Thymus (tissue), 11 donors: Measurements from ENCODE around the gene ZNF217. TPM values are rescaled to one million over a fixed set of nuclear protein-coding genes. Genes with fewer than 3 reads are reported as not detected.
"Not testable (repeated sequence)": the region's sequence is repeated elsewhere in the genome, so short reads cannot be mapped to it uniquely, and the experiment has no call there.

ENCODE experiments used
- DNase-seq, 9 donors: peaks; one replicate each; pipeline ENCODE4 v3.0.0-alpha.2; 2013; ENCODE audit warnings: low spot score in 9 of 9, low read depth in 6 of 9, missing footprints in 1 of 9
- H3K27ac ChIP-seq, 2 donors: one replicate each; pipeline ENCODE4 v1.5.1; 2013; ENCODE audit warnings: control low read depth in 1 of 2, low read depth in 1 of 2, low read length in 1 of 2, mild to moderate bottlenecking in 1 of 2, moderate library complexity in 1 of 2
- H3K27me3 ChIP-seq, 2 donors: one replicate each; pipeline ENCODE4 v1.5.1; 2013; ENCODE audit warnings: low read length in 1 of 2; ENCODE audit not compliant: control insufficient read depth in 2 of 2, insufficient read depth in 1 of 2
- H3K36me3 ChIP-seq, 2 donors: one replicate each; pipeline ENCODE4 v1.5.1; 2013; ENCODE audit warnings: low read length in 1 of 2, mild to moderate bottlenecking in 1 of 2, moderate library complexity in 1 of 2; ENCODE audit not compliant: control insufficient read depth in 2 of 2, insufficient read depth in 2 of 2
- H3K4me1 ChIP-seq, 2 donors: one replicate each; pipeline ENCODE4 v1.5.1; 2013; ENCODE audit warnings: low read length in 2 of 2; ENCODE audit not compliant: control insufficient read depth in 2 of 2, insufficient read depth in 2 of 2
- H3K4me3 ChIP-seq, 2 donors: one replicate each; pipeline ENCODE4 v1.5.1; 2013; ENCODE audit warnings: low read length in 2 of 2, control low read depth in 1 of 2, mild to moderate bottlenecking in 1 of 2
- H3K9me3 ChIP-seq, 2 donors: one replicate each; pipeline ENCODE4 v1.5.1; 2013; ENCODE audit warnings: low read length in 1 of 2, mild to moderate bottlenecking in 1 of 2; ENCODE audit not compliant: control insufficient read depth in 2 of 2, insufficient read depth in 1 of 2
- WGBS: extraction: QIAGEN DNeasy Blood & Tissue Kit; methylation state at CpG from one replicate; pipeline ENCODE4 v1.1.7; 2013; 5-methylcytosine and 5-hydroxymethylcytosine counted together
- polyA plus RNA-seq: library from polyadenylated mRNA; stranded (reverse); fragments of 200-250 nt; gene quantifications from one replicate; pipeline ENCODE4 v1.2.3, GENCODE V29; 2013
- total RNA-seq: library from RNA; stranded (reverse); fragments of 120-200 nt; gene quantifications from one replicate; pipeline ENCODE4 v1.2.4, GENCODE V29; 2013
- donor health status: healthy.

ZNF217 gene
- total and polyA plus RNA-seq, 2 donors: 22.6 to 26.5 TPM

DNA sequence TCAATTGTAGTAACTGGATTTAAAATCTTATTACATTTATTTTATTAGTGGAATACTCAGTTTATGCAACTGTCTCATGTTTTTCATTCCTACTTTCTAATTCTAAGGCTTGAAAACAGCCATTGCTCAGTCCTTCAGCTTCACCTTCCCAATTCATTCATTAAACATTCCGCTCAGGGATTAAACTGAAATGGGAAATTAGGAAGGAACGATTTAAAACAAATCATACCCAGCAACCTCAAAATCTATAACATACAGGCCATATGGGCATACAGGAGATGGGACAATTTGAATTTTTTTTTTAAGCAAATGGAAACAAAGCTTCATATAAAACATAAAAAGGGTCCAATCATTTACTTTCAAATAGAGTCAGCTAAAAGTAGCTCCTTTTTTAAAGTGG, 3.5 kb downstream of the ZNF217 start:
- H3K27me3 ChIP-seq, H3K9me3 ChIP-seq, DNase-seq, H3K36me3 ChIP-seq: not testable (repeated sequence)
- 52% methylated on average over 2 of the region's 2 CpGs for WGBS
- Histone ChIP-seq H3K27ac (peak overlapping the region; percentile 42 to 57), H3K4me1 (peaks cover 0 to 21% of the 10 kb centered on the region in 2 donors), H3K4me3 (peak overlapping the region in 1 of 2 donors; percentile 9)

DNA sequence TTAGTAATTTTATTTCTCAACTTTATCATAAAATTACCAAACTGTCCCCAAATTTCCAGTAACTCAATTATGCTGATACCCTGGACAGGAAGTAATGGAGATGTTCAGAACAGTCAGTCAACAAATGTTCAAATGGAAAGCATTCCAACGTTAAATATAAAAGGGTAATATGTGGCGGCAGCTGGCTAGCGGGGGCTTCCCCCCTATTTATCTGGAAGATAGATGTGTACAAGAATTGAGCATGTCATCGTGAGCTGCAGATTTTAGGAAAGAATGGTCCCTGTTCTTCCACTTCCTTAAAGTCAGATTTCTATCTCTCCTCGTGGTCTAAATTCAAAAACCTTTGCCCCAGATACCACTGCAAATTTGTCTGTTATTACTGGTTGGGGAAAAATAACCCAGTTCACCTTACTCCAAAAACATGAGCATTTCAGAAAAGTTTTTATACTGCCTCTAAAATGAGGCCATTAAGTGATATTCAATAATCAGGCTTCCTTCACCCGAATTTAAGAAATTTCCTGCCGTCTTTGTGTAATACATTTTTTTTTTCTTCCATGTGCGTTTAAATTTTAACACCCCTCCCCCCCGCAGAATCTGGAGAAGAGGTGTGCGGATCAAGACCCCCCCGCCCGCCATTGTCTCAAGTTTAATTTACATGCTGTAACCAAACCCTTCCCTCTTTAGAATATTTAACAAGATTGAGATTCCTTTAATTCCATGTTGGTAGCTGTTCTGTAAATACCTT, 4.1 kb downstream of the ZNF217 start:
- WGBS: 5% methylated on average over 12 of the region's 12 CpGs
- peaks cover 0 to 21% of the 10 kb centered on the region in 2 donors for H3K4me1 ChIP-seq

DNA sequence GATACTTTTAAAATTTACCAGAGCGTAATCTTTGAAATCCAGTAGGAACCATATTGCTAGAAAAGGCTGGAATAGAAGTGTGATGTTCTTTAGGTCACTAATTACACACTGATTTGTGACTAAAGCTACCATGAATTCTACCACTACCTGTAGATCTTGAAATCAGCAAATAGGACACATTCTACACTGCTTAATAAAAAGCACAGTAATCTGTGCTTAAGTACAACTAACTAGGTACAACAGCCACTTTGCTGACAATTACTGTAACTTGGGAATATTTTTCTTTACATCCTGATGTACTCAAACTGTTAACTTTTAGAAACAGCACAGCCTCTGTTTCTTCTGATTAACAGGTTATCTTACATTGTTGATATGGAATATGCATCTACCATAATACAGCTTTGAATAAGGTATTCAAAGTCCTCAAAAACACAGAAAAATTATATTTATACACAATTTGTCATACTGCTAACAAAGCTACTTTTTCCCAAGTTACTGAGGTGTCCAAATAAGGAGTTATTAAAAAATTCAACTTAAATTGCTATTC, 6.4 kb downstream of the ZNF217 start:
- H3K4me1 ChIP-seq: peaks cover 6 to 29% of the 10 kb centered on the region in 2 donors
- not testable (repeated sequence) for DNase-seq, H3K27ac ChIP-seq, H3K9me3 ChIP-seq, H3K36me3 ChIP-seq, H3K4me3 ChIP-seq, H3K27me3 ChIP-seq
- 94% methylated on average over 1 of the region's 1 CpG for WGBS

More for the DNA sequence above, 4.1 kb downstream of the ZNF217 start:
- peak overlapping the region; percentile 57 to 79 for H3K27ac ChIP-seq
- not testable (repeated sequence) for H3K36me3 ChIP-seq, H3K27me3 ChIP-seq, H3K9me3 ChIP-seq
- peak in 1 of 9 donors; percentile 38 for DNase-seq
- peak overlapping the region; percentile 6 to 27 for H3K4me3 ChIP-seq

DNA sequence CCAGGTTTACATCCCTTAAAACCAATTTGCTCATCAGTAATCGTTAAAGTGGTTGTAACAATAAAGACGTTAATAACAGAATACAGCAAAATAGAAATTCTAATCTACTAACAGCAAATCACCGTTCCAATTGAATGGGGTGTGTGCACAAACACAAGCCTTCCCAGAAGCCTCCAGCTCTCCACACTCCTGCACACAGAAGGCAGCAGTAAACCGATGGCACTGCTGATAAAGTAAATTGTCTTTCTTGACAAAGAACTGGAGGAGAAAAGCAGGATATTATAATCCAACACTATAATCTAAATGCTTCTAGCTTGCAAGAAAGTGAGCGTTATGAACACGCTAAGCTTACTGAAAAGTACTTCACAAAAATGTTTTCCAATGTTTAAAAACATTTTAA, 7.0 kb downstream of the ZNF217 start:
- Histone ChIP-seq H3K4me1 (peaks cover 12 to 33% of the 10 kb centered on the region in 2 donors), H3K27me3 (no peaks in the 10 kb centered on the region), H3K27ac (no peak overlapping the region), H3K4me3 (no peak overlapping the region), H3K9me3 (no peaks in the 10 kb centered on the region), H3K36me3 (peaks cover 11 to 15% of the 10 kb centered on the region in 2 donors)
- 43% methylated on average over 6 of the region's 6 CpGs for WGBS
- DNase-seq: no peak

DNA sequence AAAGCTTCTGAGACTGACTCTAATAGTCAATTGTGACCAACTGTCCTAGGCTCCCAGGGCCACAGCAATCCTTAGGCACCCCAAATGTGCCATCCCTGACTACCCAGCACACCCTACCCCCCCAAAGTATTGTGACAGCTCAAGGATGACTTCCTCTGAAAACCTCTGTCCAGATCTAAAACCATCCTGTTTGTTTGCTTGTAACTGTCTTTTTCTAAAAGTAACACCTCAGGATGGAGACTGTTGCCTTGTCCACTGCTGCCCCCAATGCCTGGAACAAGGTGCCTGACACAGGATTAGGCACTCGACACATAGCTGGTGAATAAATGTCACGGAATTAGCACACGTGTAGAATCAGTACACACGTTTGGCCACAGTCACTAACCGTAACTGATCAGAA, 7.7 kb downstream of the ZNF217 start:
- DNase-seq, H3K27ac ChIP-seq, H3K27me3 ChIP-seq, H3K9me3 ChIP-seq, H3K4me3 ChIP-seq: not testable (repeated sequence)
- H3K4me1 ChIP-seq: peaks cover 16 to 40% of the 10 kb centered on the region in 2 donors
- H3K36me3 ChIP-seq: peaks cover 16 to 23% of the 10 kb centered on the region in 2 donors
- WGBS: 92% methylated on average over 5 of the region's 5 CpGs

DNA sequence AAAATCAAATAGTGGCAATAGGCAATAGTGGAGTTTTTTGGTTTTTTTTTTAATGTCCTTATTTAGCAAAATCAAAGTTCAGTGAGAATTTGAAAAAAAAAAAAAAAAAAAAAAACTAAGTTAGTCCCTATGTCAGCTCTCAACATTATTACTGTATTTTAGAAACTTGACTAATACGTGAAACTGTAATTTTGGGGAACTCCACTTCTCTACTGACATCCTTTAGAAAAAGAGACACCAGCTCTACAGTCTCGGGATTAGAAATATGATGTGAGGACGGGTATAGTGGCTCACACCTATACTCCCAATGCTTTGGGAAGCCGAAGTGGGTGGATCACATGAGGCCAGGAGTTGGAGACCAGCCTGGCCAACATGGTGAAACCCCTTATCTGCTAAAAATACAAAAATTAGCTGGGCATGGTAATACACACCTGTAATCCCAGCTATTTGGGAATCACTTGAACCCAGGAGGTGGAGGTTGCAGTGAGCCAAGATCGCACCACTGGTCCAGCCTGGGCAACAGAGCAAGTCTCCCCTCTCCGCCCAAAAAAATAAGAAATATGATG, 8.6 kb downstream of the ZNF217 start:
- H3K27ac ChIP-seq, H3K4me3 ChIP-seq, H3K27me3 ChIP-seq, H3K9me3 ChIP-seq, DNase-seq: not testable (repeated sequence)
- WGBS: 93% methylated on average over 6 of the region's 6 CpGs
- peaks cover 24 to 45% of the 10 kb centered on the region in 2 donors for H3K4me1 ChIP-seq
- H3K36me3 ChIP-seq: peaks cover 22 to 30% of the 10 kb centered on the region in 2 donors

DNA sequence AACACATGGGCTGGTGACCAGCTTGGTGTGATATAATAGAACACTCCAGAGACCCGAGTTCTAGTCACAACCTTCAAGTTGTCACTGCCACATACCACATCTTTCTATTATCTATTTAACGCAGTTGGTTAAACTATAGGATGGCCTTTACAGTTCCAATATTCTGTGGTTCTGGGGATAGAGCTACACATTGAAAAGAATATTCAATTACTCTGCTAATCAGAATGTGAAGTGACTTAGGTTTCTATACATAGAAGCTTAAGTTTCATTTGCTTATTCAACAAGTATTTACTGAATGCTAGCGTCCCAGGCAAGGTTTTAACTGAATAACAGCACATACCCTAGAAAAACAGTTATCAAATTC, 9.1 kb downstream of the ZNF217 start:
- peaks cover 29 to 48% of the 10 kb centered on the region in 2 donors for H3K4me1 ChIP-seq
- not testable (repeated sequence) for DNase-seq

DNA sequence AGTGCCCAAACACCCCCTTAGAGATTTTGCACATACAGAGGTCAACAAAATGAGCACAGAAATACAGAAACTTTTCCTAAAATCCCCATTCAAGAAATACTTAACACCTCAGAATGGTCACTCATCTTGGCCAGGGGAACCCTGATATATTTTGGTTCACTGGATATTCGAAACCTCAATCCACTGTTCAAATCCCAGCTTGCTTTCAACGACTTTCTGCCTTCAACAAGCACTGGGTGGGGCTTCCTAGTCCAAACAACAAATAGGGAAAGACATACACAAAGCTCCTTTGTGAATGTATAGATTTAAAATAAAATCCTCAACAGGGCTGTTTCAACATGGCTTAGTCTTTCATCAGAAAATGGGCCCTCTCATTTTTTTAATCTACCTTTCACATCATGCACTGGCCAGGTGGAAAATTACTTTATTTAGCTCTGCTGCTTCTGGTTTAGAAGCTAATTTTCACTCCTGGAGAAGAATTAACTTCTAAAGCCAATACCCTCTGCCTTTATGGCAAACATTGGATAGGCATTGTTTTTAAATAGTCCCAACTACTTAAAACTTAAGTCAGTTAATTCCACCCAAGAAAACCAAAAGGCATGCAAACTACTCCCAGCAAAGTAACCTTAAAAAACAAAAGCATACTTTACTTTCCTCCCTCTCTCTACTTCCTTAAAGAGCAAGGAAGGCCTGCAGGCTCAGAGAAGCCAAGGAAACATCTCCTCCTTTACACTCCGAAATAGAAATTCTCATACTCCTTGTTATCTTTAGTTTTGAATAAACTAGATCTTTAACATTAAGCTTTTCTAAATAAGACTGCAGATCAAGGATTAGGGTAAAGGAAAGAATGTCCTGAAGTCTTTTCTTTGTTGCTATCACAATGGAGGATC, 9.7 kb downstream of the ZNF217 start:
- not testable (repeated sequence) for DNase-seq, H3K27me3 ChIP-seq, H3K27ac ChIP-seq, H3K4me3 ChIP-seq, H3K9me3 ChIP-seq
- Histone ChIP-seq H3K36me3 (peaks cover 23 to 40% of the 10 kb centered on the region in 2 donors), H3K4me1 (peaks cover 31 to 53% of the 10 kb centered on the region in 2 donors)
- 46% methylated on average over 3 of the region's 3 CpGs for WGBS

More for the DNA sequence above, 9.1 kb downstream of the ZNF217 start:
- not testable (repeated sequence) for H3K27ac ChIP-seq, H3K27me3 ChIP-seq, H3K9me3 ChIP-seq, H3K4me3 ChIP-seq
- WGBS: 74% methylated on average over 3 of the region's 3 CpGs
- peaks cover 23 to 35% of the 10 kb centered on the region in 2 donors for H3K36me3 ChIP-seq
